IMR-90 (cell line): ENCODE results near the gene PCBP4. TPM values are rescaled to one million over a fixed set of nuclear protein-coding genes. Genes with fewer than 3 reads are reported as not detected.

Experiments used
- MAFK ChIP-seq: IDR thresholded peaks from 2 replicates; pipeline ENCODE4 v1.6.1; 2012; ENCODE audit warnings: low read depth, low read length, improper control_type of control experiment
- SMC3 ChIP-seq: fragments of 150-350 bp; IDR thresholded peaks from 2 replicates; pipeline ENCODE4 v1.6.1; 2016; ENCODE audit warnings: low read depth, mild to moderate bottlenecking, antibody characterized with exemption, low read length, moderate library complexity
- polyA plus RNA-seq, 3 experiments: library from polyadenylated mRNA; depleted of rRNA; stranded (reverse); fragments of >200 nt; gene quantifications; 2 replicates each; pipeline ENCODE4 v1.2.3, GENCODE V29; 2012; ENCODE audit warnings: low replicate concordance in 1 of 3
- total RNA-seq: library from RNA; depleted of rRNA; stranded (reverse); fragments of >200 nt; gene quantifications from 2 replicates; pipeline ENCODE4 v1.2.3, GENCODE V29; 2012
- TF ChIP-seq, protein P1 (sequence below): conservative IDR thresholded peaks from 2 replicates; pipeline ENCODE4 v1.5.1; 2012; ENCODE audit warnings: mild to moderate bottlenecking, low read depth, low read length, improper control_type of control experiment

PCBP4 gene
- total and polyA plus RNA-seq, 2 of the 4 experiments (the other 2 are of a cell fraction): 70.8 to 110 TPM

DNA sequence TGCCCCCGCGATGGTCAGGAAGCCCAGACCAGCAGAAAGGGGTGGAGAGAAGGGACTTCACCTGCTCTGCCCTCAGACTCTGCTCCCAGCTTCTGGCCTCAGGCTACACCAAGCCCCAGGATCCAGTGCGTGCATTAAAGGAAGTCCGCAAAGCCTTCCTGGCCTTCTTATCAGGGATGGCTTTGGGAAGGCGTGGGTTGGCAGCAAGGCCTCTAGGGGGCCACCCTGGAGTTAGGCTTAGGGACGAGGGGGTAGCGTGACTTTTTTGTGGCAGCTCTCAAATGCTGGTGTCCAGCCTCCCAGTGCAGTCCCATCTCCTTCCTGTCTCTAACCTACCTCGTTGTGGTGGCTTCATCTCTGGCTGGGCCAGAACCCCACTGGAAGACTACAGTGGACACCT lies 47.4 kb upstream of the PCBP4 start (continued):
- TF ChIP-seq, protein P1, sequence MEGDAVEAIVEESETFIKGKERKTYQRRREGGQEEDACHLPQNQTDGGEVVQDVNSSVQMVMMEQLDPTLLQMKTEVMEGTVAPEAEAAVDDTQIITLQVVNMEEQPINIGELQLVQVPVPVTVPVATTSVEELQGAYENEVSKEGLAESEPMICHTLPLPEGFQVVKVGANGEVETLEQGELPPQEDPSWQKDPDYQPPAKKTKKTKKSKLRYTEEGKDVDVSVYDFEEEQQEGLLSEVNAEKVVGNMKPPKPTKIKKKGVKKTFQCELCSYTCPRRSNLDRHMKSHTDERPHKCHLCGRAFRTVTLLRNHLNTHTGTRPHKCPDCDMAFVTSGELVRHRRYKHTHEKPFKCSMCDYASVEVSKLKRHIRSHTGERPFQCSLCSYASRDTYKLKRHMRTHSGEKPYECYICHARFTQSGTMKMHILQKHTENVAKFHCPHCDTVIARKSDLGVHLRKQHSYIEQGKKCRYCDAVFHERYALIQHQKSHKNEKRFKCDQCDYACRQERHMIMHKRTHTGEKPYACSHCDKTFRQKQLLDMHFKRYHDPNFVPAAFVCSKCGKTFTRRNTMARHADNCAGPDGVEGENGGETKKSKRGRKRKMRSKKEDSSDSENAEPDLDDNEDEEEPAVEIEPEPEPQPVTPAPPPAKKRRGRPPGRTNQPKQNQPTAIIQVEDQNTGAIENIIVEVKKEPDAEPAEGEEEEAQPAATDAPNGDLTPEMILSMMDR: peak; percentile 34; the same call in 1 of the 2 replicates
- TF ChIP-seq MAFK (no peak), SMC3 (0 out of 2 replicates have a peak, but pooled peaks have one; percentile 12)
